GM12801 (cell line): ENCODE data around the gene DHRS13.

Experiments used
- TF ChIP-seq, protein P1 (sequence below): IDR thresholded peaks from one replicate; pipeline ENCODE4 v1.5.1; 2011; ENCODE audit warnings: control low read depth; ENCODE audit not compliant: insufficient read length; ENCODE audit errors: extremely low read depth

The DHRS13 gene

GRCh38 chr17:28864991-28865849 lies 37.7 kb downstream of the DHRS13 start:
- TF ChIP-seq, protein P1, sequence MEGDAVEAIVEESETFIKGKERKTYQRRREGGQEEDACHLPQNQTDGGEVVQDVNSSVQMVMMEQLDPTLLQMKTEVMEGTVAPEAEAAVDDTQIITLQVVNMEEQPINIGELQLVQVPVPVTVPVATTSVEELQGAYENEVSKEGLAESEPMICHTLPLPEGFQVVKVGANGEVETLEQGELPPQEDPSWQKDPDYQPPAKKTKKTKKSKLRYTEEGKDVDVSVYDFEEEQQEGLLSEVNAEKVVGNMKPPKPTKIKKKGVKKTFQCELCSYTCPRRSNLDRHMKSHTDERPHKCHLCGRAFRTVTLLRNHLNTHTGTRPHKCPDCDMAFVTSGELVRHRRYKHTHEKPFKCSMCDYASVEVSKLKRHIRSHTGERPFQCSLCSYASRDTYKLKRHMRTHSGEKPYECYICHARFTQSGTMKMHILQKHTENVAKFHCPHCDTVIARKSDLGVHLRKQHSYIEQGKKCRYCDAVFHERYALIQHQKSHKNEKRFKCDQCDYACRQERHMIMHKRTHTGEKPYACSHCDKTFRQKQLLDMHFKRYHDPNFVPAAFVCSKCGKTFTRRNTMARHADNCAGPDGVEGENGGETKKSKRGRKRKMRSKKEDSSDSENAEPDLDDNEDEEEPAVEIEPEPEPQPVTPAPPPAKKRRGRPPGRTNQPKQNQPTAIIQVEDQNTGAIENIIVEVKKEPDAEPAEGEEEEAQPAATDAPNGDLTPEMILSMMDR: no peak

DNA sequence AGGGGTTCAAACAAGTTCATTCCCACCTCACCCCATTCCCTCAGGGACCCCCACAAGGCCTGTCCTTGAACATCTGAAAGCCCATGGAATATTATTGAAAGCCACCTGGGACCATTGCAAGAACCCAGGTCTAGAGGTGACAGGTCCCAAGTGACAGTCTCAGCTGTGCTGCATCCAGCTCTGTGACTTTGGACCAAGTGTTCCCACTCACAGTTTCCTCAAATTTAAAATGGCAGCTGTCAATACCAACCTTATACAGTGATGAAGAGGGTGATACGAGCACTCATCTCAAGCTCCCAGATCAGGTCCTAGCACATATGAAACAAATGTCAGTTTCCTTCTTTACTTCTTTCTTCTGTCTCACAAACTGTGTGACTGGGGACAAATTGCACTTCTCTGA lies 38.9 kb downstream of the DHRS13 start:
- TF ChIP-seq, protein P1: no peak

DNA sequence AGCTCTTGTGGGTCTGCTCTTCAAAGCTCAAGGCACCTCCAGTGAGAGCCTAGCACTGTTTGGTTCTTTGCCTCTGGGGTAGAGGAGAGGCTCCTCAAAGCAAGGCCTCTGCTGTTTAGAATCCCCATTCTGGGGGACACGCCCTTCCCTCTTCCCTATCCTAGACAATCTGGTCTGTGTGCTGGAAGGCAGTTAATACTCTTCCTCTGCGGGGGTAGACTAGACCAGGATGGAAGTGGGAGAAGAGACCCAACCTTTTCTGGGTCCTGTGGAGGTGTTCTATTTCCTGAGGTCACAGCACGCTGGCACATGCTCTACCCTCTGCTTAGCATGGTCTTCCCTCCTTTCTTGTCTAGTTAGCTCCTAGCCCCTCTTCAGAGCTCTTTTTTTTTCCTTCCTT lies 40.3 kb downstream of the DHRS13 start:
- TF ChIP-seq, protein P1: no peak

DNA sequence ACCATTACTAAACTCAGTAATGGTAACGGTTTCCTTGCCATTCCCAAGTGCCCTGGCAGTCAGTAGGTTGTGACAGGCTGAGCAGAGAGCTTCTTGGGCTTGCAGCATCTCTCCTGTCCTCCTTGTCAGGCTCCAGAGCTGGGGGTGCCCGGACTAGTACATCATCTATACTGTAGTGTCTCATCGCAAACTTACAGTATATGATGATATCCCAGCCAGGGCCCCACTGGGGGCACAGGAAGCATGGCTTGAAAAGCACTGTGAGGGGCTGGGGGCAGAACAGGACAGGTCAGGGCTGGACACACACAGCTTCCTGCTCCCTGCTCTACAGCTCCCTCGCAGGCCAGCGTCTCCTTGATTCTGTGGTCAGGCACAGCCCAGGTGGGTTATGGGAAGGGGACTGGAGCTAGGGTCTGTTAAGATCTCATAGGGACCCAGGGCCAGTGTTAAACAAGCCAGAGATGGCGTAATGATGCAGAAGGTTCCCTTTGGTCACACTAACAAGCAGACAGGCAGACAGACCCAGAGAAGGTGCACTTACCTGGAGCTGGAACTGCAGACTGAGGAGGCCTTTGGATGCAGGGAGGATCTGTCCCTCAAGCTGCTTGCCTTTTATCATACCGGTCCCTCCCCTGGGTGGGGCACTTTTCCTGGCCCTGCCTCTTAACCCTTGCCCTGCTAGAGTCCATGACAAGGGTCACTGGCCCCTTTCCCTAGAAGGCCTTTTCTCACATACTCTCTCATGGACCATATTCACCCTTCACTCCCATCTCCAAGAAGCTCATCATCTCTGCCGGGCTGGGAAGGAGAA lies 41.3 kb downstream of the DHRS13 start:
- TF ChIP-seq, protein P1: no peak

DNA sequence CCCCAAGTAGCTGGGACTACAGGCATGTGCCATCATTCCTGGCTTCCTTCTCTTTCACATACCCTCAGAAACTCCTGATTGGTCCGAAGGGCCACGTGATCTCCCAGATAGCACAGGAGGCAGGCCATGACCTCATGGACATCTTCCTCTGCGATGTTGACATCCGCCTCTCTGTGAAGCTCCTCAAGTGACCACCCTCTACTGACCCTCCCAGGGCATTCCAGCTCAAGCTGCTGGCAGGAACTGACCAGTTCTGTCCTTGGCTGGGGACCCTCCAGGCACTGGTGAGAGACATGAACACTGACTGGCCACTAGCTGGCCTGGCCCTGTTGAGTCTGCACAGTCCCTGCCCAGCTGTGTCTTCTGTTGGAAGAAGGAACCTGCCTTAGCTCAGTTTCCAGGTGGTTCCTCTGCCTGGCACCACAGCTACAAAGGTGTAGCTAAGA lies 42.5 kb downstream of the DHRS13 start:
- TF ChIP-seq, protein P1: no peak

GRCh38 chr17:28858801-28859355 lies 44.0 kb downstream of the DHRS13 start:
- TF ChIP-seq, protein P1: no peak
